PC-9 (cell line): ENCODE data around the gene SELENOH. TPM values are rescaled to one million over a fixed set of nuclear protein-coding genes. Genes with fewer than 3 reads are reported as not detected.

Experiments used
- BruUV-seq: library from RNA; stranded (reverse); fragments of 400-500 nt; replicated peaks from 2 replicates; lab custom pipeline; 2021; lab: Mats Ljungman, UMichigan
- CTCF ChIA-PET: fragments of 300-600 bp; sonication (Branson Sonifier 250); formaldehyde crosslinking; loops from one replicate; lab custom pipeline; 2022; ENCODE audit warnings: antibody characterized with exemption; lab: Charles Lee
- POLR2A ChIA-PET: fragments of 300-600 bp; sonication (Branson Sonifier 250); formaldehyde crosslinking; loops from one replicate; lab custom pipeline; 2022; ENCODE audit warnings: antibody characterized with exemption; ENCODE audit not compliant: unreplicated experiment; lab: Charles Lee
- DNase-seq, 2 experiments: peaks; one replicate each; pipeline versions ENCODE4 v3.0.0 to v3.0.0-alpha.2; 2015 to 2022; ENCODE audit warnings: mixed read lengths in 1 of 2
- H2AFZ ChIP-seq: fragments of 200-600 bp; sonication (generic); 2 replicates; pipeline ENCODE4 v1.8.1; 2017; ENCODE audit warnings: antibody characterized with exemption
- H3F3A ChIP-seq: fragments of 200-600 bp; sonication (generic); 2 replicates; pipeline ENCODE4 v1.8.1; 2017; ENCODE audit warnings: antibody characterized with exemption, mild to moderate bottlenecking, low read depth; ENCODE audit not compliant: insufficient read depth
- H3K27ac ChIP-seq: fragments of 200-600 bp; sonication (generic); 2 replicates; pipeline ENCODE4 v1.6.1; 2016; ENCODE audit warnings: mixed run types
- H3K27me3 ChIP-seq: fragments of 200-600 bp; sonication (generic); 2 replicates; pipeline ENCODE4 v1.6.1; 2016; ENCODE audit warnings: low read depth, mixed run types; ENCODE audit not compliant: insufficient read depth
- H3K36me3 ChIP-seq: fragments of 200-600 bp; sonication (generic); 2 replicates; pipeline ENCODE4 v1.6.1; 2016; ENCODE audit warnings: low read depth, mixed run types
- H3K4me1 ChIP-seq: fragments of 200-600 bp; sonication (generic); replicated peaks from 2 replicates; pipeline ENCODE4 v1.6.1; 2016; ENCODE audit warnings: mixed run types; ENCODE audit not compliant: insufficient read depth
- H3K4me2 ChIP-seq: fragments of 200-600 bp; sonication (generic); 2 replicates; pipeline ENCODE4 v1.6.1; 2017; ENCODE audit warnings: mixed run types
- H3K4me3 ChIP-seq: fragments of 200-600 bp; sonication (generic); 2 replicates; pipeline ENCODE4 v1.6.1; 2016; ENCODE audit warnings: mixed run types
- H3K79me2 ChIP-seq: fragments of 200-600 bp; sonication (generic); 2 replicates; pipeline ENCODE4 v1.6.1; 2017; ENCODE audit warnings: low read depth, mixed run types
- H3K9me2 ChIP-seq: fragments of 200-600 bp; sonication (generic); 2 replicates; pipeline ENCODE4 v1.8.1; 2017; ENCODE audit warnings: mild to moderate bottlenecking; ENCODE audit not compliant: insufficient read depth
- H3K9me3 ChIP-seq: fragments of 200-600 bp; sonication (generic); 2 replicates; pipeline ENCODE4 v1.8.1; 2016; ENCODE audit warnings: low read depth; ENCODE audit not compliant: insufficient read depth
- H4K20me1 ChIP-seq: fragments of 200-600 bp; sonication (generic); 2 replicates; pipeline ENCODE4 v1.8.1; 2017; ENCODE audit not compliant: insufficient read depth
- CTCF ChIP-seq: fragments of 200-600 bp; sonication (generic); conservative IDR thresholded peaks from 2 replicates; pipeline ENCODE4 v1.6.1; 2017; ENCODE audit warnings: mixed run types, antibody characterized with exemption, mild to moderate bottlenecking, moderate library complexity
- EZH2 ChIP-seq: fragments of 200-600 bp; sonication (generic); IDR thresholded peaks from 2 replicates; pipeline ENCODE4 v1.8.0; 2017; ENCODE audit warnings: antibody characterized with exemption, low read depth
- intact Hi-C: fragments of 100-400 bp; cut with micrococcal nuclease; formaldehyde crosslinking; loops from one replicate; pipeline ENCODE4 v1.10.0; 2022; ENCODE audit not compliant: unreplicated experiment
- total RNA-seq: library from RNA; stranded (reverse); gene quantifications from 2 replicates; pipeline ENCODE4 v1.2.3, GENCODE V29; 2021

SELENOH gene
- total RNA-seq, 1 experiment from 2014 or later, result 211 TPM

GRCh38 chr11:57772562-57772961 is 31.3 kb downstream of the SELENOH start:
- intact Hi-C loops, result loop anchor here (1.0 to 10.0 kb wide), 3 partner anchors 11 to 1782 kb away; partner anchors contain the start of genes CTNND1 and TNKS1BP1
- no TSS peak for BruUV-seq
- ChIA-PET CTCF (interaction anchor here (0.6 to 1.5 kb wide), 3 partner anchors 8 to 21 kb away, joined by 3 to 7 read pairs (median 6); partner anchors contain the start of genes BTBD18 and CTNND1), POLR2A (interaction anchor here (0.5 to 1.1 kb wide), 4 partner anchors 11 to 106 kb away, joined by 3 to 22 read pairs (median 12); no protein-coding TSS in a partner anchor)
- Histone ChIP-seq H3K4me2 (peak overlapping the region; percentile 78), H2AFZ (no peak overlapping the region), H3K27ac (peak overlapping the region; percentile 86), H3K79me2 (peaks cover 100% of the 10 kb centered on the region), H3K4me3 (peak overlapping the region; percentile 40; the same call in 1 of the 2 replicates), H3K9me3 (no peaks in the 10 kb centered on the region), H3F3A (peaks cover 70% of the 10 kb centered on the region), H4K20me1 (peaks cover 36% of the 10 kb centered on the region), H3K4me1 (peaks cover 89% of the 10 kb centered on the region), H3K27me3 (no peaks in the 10 kb centered on the region), H3K9me2 (no peaks in the 10 kb centered on the region), H3K36me3 (peaks cover 16% of the 10 kb centered on the region; the same call in 1 of the 2 replicates)
- TF ChIP-seq CTCF (no peak), EZH2 (no peak)
- peak in 1 of 2 experiments; percentile 92 for DNase-seq

GRCh38 chr11:57773026-57773598 is 31.8 kb downstream of the SELENOH start:
- Histone ChIP-seq H3K4me2 (peak overlapping the region; percentile 78), H3K9me3 (no peaks in the 10 kb centered on the region), H3K4me1 (peaks cover 89% of the 10 kb centered on the region), H3F3A (peaks cover 75% of the 10 kb centered on the region), H3K27me3 (no peaks in the 10 kb centered on the region), H3K27ac (peak overlapping the region; percentile 86), H3K4me3 (peak overlapping the region; percentile 40; the same call in 1 of the 2 replicates), H3K9me2 (no peaks in the 10 kb centered on the region), H2AFZ (no peak overlapping the region), H3K79me2 (peaks cover 100% of the 10 kb centered on the region), H3K36me3 (peaks cover 16% of the 10 kb centered on the region; the same call in 1 of the 2 replicates), H4K20me1 (peaks cover 30% of the 10 kb centered on the region)
- intact Hi-C loops, result loop anchor here (10.0 kb wide), 2 partner anchors 448 to 1782 kb away; partner anchors contain the start of gene TNKS1BP1
- CTCF ChIA-PET, result interaction anchor here (0.6 to 1.5 kb wide), 3 partner anchors 9 to 549 kb away, joined by 3 to 7 read pairs (median 4); partner anchors contain the start of gene BTBD18
- no TSS peak for BruUV-seq
- POLR2A ChIA-PET, result interaction anchor here (0.5 to 0.9 kb wide), 4 partner anchors 27 to 444 kb away, joined by 3 to 18 read pairs (median 4); partner anchors contain the start of gene SELENOH
- TF ChIP-seq CTCF, result no peak
- TF ChIP-seq EZH2, result no peak
- peak in 1 of 2 experiments; percentile 50 for DNase-seq

GRCh38 chr11:57775491-57775890 is 34.2 kb downstream of the SELENOH start:
- Histone ChIP-seq H3K4me1 (peaks cover 97% of the 10 kb centered on the region), H2AFZ (no peak overlapping the region), H3K9me2 (no peaks in the 10 kb centered on the region), H3F3A (peaks cover 85% of the 10 kb centered on the region), H3K9me3 (no peaks in the 10 kb centered on the region), H3K4me3 (peak overlapping the region; percentile 2; the same call in 1 of the 2 replicates), H3K36me3 (peaks cover 11% of the 10 kb centered on the region; the same call in 1 of the 2 replicates), H3K27me3 (no peaks in the 10 kb centered on the region), H3K27ac (peak overlapping the region; percentile 93), H3K79me2 (peaks cover 97% of the 10 kb centered on the region), H3K4me2 (peak overlapping the region; percentile 91), H4K20me1 (peaks cover 16% of the 10 kb centered on the region; the same call in 1 of the 2 replicates)
- BruUV-seq, result no TSS peak
- DNase-seq, result no peak
- ChIA-PET POLR2A (interaction anchor here (0.6 to 1.5 kb wide), 3 partner anchors 14 to 34 kb away, joined by 5 to 18 read pairs (median 6); partner anchors contain the start of genes CTNND1 and SELENOH), CTCF (interaction anchor here (0.6 kb wide), 1 partner anchor 28 kb away, joined by 3 read pairs; no protein-coding TSS in a partner anchor)
- TF ChIP-seq EZH2, result no peak
- TF ChIP-seq CTCF, result no peak
- intact Hi-C loops, result loop anchor here (10.0 kb wide), 2 partner anchors 451 to 1779 kb away; partner anchors contain the start of gene TNKS1BP1
